HG03457 (cell line): Measurements from ENCODE around the gene NOL9.

Source experiments
- ATAC-seq: cut with Tn5 transposase; IDR thresholded peaks from one replicate; pipeline ENCODE4 v1.9.1; 2021; ENCODE audit warnings: moderate number of reproducible peaks; ENCODE audit not compliant: unreplicated experiment

Gene NOL9

GRCh38 chr1:6473156-6473555 lies 81.2 kb downstream of the NOL9 start:
- ATAC-seq, result no peak

DNA sequence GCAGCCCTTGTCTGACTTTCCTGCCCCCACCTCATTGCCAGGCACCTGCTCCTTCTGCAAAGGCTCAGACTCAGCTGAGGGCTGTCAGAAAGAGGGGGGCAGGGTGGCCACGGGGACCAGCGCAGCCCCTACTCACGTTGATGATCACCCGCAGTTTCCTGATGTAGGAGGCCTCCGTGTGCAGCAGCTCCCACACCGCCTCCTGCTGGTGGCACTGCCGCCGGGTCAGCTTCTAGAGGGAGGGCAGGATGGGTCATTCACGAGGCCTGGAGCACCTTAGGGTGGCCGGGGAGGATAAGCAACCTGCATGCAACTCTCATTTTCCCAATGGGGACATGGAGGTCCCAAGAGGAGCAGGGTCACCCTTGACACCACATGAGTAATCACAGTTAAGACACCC lies 81.9 kb downstream of the NOL9 start:
- ATAC-seq, result no peak

- ATAC-seq, result no peak
Observed at GRCh38 chr1:6471970-6472368, 82.3 kb downstream of the NOL9 start.
